Hepatocyte (in vitro differentiated cells): Measurements from ENCODE around the gene MICB. TPM values are rescaled to one million over a fixed set of nuclear protein-coding genes. Genes with fewer than 3 reads are reported as not detected.

ENCODE experiments used
- DNase-seq: peaks from one replicate; pipeline ENCODE4 v3.0.0-alpha.2; 2016; ENCODE audit warnings: low spot score
- H2AFZ ChIP-seq: fragments of 200-600 bp; sonication (generic); 2 replicates; pipeline ENCODE4 v1.6.0; 2016; ENCODE audit warnings: antibody characterized with exemption, mild to moderate bottlenecking
- H3K27ac ChIP-seq: fragments of 200-600 bp; sonication (generic); 2 replicates; pipeline ENCODE4 v1.5.1; 2016; ENCODE audit warnings: mild to moderate bottlenecking
- H3K27me3 ChIP-seq: fragments of 200-600 bp; sonication (generic); 2 replicates; pipeline ENCODE4 v1.6.1; 2016
- H3K36me3 ChIP-seq: fragments of 200-600 bp; sonication (generic); replicated peaks from 2 replicates; pipeline ENCODE4 v1.5.1; 2016; ENCODE audit warnings: low read depth; ENCODE audit not compliant: insufficient read depth
- H3K4me1 ChIP-seq: fragments of 200-600 bp; sonication (generic); 2 replicates; pipeline ENCODE4 v1.5.1; 2016; ENCODE audit warnings: mild to moderate bottlenecking, moderate library complexity; ENCODE audit not compliant: insufficient read depth
- H3K4me2 ChIP-seq: fragments of 200-600 bp; sonication (generic); 2 replicates; pipeline ENCODE4 v1.6.0; 2016
- H3K4me3 ChIP-seq: fragments of 200-600 bp; sonication (generic); 2 replicates; pipeline ENCODE4 v1.5.1; 2016; ENCODE audit warnings: mild to moderate bottlenecking
- H3K79me2 ChIP-seq: fragments of 200-600 bp; sonication (generic); 2 replicates; pipeline ENCODE4 v1.6.0; 2017; ENCODE audit warnings: mild to moderate bottlenecking
- H3K9me2 ChIP-seq: fragments of 200-600 bp; sonication (generic); replicated peaks from 2 replicates; pipeline ENCODE4 v1.6.0; 2017; ENCODE audit warnings: mild to moderate bottlenecking; ENCODE audit not compliant: insufficient read depth
- H3K9me3 ChIP-seq: fragments of 200-600 bp; sonication (generic); 2 replicates; pipeline ENCODE4 v1.5.1; 2016; ENCODE audit warnings: low read depth, mild to moderate bottlenecking
- H4K20me1 ChIP-seq: fragments of 200-600 bp; sonication (generic); 2 replicates; pipeline ENCODE4 v1.6.0; 2016; ENCODE audit warnings: mild to moderate bottlenecking; ENCODE audit not compliant: insufficient read depth, poor library complexity, severe bottlenecking
- EZH2 ChIP-seq: fragments of 200-600 bp; sonication (generic); IDR thresholded peaks from 2 replicates; pipeline ENCODE4 v1.6.1; 2016; ENCODE audit warnings: antibody characterized with exemption, mild to moderate bottlenecking, borderline replicate concordance
- EZH2phosphoT487 ChIP-seq: fragments of 200-600 bp; sonication (generic); IDR thresholded peaks from one replicate; pipeline ENCODE4 v1.6.1; 2018; ENCODE audit warnings: antibody characterized with exemption, mild to moderate bottlenecking, low read depth, moderate library complexity; ENCODE audit not compliant: unreplicated experiment, severe bottlenecking
- WGBS: methylation state at CpG from one replicate; pipeline ENCODE4 v1.1.6; 2016; ENCODE audit warnings: low lambda C conversion rate; ENCODE audit errors: missing lambda C conversion rate; 5-methylcytosine and 5-hydroxymethylcytosine counted together
- polyA plus RNA-seq: library from polyadenylated mRNA; unstranded; fragments of >200 nt; fragmentation: Nextera tagmentation; extraction: Ambion mirVana; gene quantifications from 2 replicates; pipeline ENCODE4 v1.2.1, GENCODE V29; 2016
- total RNA-seq: library from RNA; depleted of rRNA; stranded (reverse); fragments of >200 nt; gene quantifications from 2 replicates; pipeline ENCODE4 v1.2.3, GENCODE V29; 2014
- TF ChIP-seq, protein P1 (sequence below): fragments of 200-600 bp; sonication (generic); IDR thresholded peaks from 2 replicates; pipeline ENCODE4 v1.5.1; 2016; ENCODE audit warnings: antibody characterized with exemption, mild to moderate bottlenecking; ENCODE audit not compliant: poor library complexity

The MICB gene
- total and polyA plus RNA-seq, 2 experiments from 2014 or later = 0.11 to 0.67 TPM

DNA sequence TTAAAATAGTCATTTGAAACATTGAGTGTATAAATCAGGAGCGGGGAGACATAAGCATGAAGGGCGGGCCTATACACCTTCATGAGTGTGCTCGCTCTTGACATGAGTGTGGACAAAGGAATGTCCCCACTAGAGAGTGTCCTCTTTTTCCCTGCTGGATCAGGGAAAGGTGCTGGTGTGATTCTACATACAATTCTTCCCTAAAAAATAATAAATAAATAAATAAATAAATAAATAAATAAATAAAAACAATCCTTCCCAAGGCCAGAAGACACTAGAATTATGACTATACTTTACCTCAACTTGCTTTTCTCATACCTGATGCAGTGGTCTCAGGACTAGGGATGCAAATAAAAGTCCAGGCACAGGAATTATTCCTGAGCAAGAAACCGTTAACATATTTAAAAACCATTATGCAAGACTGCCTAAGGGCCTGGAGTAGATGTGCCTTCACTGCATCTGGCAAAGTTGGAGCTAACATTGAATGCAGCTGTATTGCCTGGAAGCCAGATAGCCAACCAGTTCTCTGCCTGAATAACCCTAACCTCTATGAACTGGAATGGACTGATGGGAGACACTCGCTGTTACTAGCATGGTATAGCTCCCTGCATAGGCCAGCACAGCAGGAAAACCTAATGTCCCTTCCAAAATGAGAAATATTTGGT is 37.5 kb upstream of the MICB start:
- no peaks in the 10 kb centered on the region for H3K79me2 ChIP-seq
- WGBS = 92% methylated on average over 5 of the region's 5 CpGs
- no peak overlapping the region for H3K27ac ChIP-seq
- no peaks in the 10 kb centered on the region for H3K36me3 ChIP-seq
- no peaks in the 10 kb centered on the region for H3K4me1 ChIP-seq
- no peak overlapping the region for H3K4me2 ChIP-seq
- H4K20me1 ChIP-seq = no peaks in the 10 kb centered on the region
- DNase-seq = no peak
- no peak overlapping the region for H3K4me3 ChIP-seq
- no peak overlapping the region for H2AFZ ChIP-seq
- TF ChIP-seq, protein P1, sequence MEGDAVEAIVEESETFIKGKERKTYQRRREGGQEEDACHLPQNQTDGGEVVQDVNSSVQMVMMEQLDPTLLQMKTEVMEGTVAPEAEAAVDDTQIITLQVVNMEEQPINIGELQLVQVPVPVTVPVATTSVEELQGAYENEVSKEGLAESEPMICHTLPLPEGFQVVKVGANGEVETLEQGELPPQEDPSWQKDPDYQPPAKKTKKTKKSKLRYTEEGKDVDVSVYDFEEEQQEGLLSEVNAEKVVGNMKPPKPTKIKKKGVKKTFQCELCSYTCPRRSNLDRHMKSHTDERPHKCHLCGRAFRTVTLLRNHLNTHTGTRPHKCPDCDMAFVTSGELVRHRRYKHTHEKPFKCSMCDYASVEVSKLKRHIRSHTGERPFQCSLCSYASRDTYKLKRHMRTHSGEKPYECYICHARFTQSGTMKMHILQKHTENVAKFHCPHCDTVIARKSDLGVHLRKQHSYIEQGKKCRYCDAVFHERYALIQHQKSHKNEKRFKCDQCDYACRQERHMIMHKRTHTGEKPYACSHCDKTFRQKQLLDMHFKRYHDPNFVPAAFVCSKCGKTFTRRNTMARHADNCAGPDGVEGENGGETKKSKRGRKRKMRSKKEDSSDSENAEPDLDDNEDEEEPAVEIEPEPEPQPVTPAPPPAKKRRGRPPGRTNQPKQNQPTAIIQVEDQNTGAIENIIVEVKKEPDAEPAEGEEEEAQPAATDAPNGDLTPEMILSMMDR = no peak
- no peak for TF ChIP-seq EZH2phosphoT487
- TF ChIP-seq EZH2 = no peak
- no peaks in the 10 kb centered on the region for H3K27me3 ChIP-seq
- no peaks in the 10 kb centered on the region for H3K9me2 ChIP-seq
- no peaks in the 10 kb centered on the region for H3K9me3 ChIP-seq

- no peak for DNase-seq
- Histone ChIP-seq H2AFZ (peak overlapping the region; percentile 36), H3K27ac (no peak overlapping the region), H4K20me1 (no peaks in the 10 kb centered on the region), H3K4me1 (no peaks in the 10 kb centered on the region), H3K36me3 (no peaks in the 10 kb centered on the region), H3K9me3 (no peaks in the 10 kb centered on the region), H3K27me3 (no peaks in the 10 kb centered on the region), H3K4me3 (no peak overlapping the region), H3K9me2 (no peaks in the 10 kb centered on the region), H3K4me2 (peak overlapping the region; percentile 73), H3K79me2 (no peaks in the 10 kb centered on the region)
- WGBS = 68% methylated on average over 11 of the region's 11 CpGs
- no peak for TF ChIP-seq EZH2phosphoT487
- TF ChIP-seq, protein P1 = no peak
- no peak for TF ChIP-seq EZH2
Measured at GRCh38 chr6:31462026-31462963, 35.6 kb upstream of the MICB start.

DNA sequence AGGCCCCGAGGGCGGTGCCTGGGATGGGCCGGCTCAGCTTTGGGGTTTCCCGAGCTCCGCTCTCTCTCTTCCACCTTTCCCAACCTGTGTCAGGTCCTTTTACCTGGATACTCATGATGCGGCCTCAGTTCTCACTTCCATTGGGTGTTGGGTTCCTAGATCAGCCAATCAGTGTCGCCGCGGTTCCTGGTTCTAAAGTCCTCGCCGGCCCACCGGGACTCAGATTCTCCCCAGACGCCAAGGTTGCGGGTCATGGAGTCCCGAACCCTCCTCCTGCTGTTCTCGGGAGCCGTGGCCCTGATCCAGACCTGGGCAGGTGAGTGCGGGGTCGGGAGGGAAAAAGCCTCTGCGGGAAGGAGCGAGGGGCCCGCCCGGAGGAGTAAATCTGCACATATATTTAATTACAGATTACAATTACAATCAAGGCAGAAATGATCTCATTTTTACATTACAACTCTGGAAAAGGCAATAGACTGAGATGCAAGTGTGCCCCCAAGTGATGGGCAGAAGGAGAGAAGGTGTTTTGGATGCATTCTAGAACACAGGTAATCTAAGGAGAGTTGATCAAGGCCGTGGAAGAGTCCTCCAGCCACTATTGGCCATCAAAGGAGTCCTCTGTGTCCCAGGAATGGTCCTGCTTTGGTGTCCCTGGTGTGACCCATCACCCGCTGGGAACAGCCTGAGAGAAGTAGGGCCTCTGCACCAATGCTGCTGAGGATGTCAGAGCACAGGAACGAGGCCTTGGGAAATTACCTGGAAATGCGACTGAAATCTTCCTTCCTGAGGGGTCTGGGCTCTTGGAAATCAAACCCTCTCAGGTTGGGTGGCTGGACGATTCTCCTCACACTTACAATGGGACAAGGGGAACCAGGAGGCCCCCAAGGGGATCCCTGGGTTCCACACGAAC is 34.7 kb upstream of the MICB start:
- H3K4me1 ChIP-seq = no peaks in the 10 kb centered on the region
- H3K9me3 ChIP-seq = no peaks in the 10 kb centered on the region
- H4K20me1 ChIP-seq = no peaks in the 10 kb centered on the region
- H3K27ac ChIP-seq = no peak overlapping the region
- H3K4me3 ChIP-seq = no peak overlapping the region
- TF ChIP-seq EZH2phosphoT487 (no peak), EZH2 (no peak)
- TF ChIP-seq, protein P1 = no peak
- no peaks in the 10 kb centered on the region for H3K9me2 ChIP-seq
- 27% methylated on average over 29 of the region's 29 CpGs for WGBS
- peak overlapping the region; percentile 73 for H3K4me2 ChIP-seq
- no peaks in the 10 kb centered on the region for H3K36me3 ChIP-seq
- no peaks in the 10 kb centered on the region for H3K27me3 ChIP-seq
- DNase-seq = peak; percentile 91
- no peaks in the 10 kb centered on the region for H3K79me2 ChIP-seq
- peak overlapping the region; percentile 36 for H2AFZ ChIP-seq
